CD14-positive monocyte (primary cell): ENCODE measurements around the gene PTP4A1. TPM values are rescaled to one million over a fixed set of nuclear protein-coding genes. Genes with fewer than 3 reads are reported as not detected.

ENCODE experiments used
- DNase-seq, 3 donors: peaks; one replicate each; pipeline ENCODE4 v3.0.0-alpha.2; 2011 to 2022
- H2AFZ ChIP-seq: 2 replicates; pipeline ENCODE4 v1.6.0; 2012; ENCODE audit warnings: mild to moderate bottlenecking, low read depth, low read length, inconsistent platforms; ENCODE audit not compliant: insufficient read depth, poor library complexity, severe bottlenecking
- H3K27ac ChIP-seq, 2 donors: 1 replicate in 1 of 2; 2 replicates in 1 of 2; pipeline ENCODE4 v1.5.1; 2012 to 2013; ENCODE audit warnings: low read length in 2 of 2, control low read depth in 1 of 2, inconsistent platforms in 1 of 2, low read depth in 1 of 2, mild to moderate bottlenecking in 1 of 2
- H3K27me3 ChIP-seq, 2 donors: one replicate each; pipeline versions ENCODE4 v1.6.0 to v1.6.1; 2011 to 2013; ENCODE audit warnings: low read length in 2 of 2; ENCODE audit not compliant: control insufficient read depth in 2 of 2, insufficient read depth in 2 of 2
- H3K36me3 ChIP-seq, 2 donors: replicated peaks in 1 of 2; 1 replicate in 1 of 2; 2 replicates in 1 of 2; pipeline versions ENCODE4 v1.5.1 to v1.6.1; 2012 to 2013; ENCODE audit warnings: low read length in 2 of 2, control low read depth in 1 of 2, inconsistent platforms in 1 of 2, mild to moderate bottlenecking in 1 of 2; ENCODE audit not compliant: insufficient read depth in 2 of 2, control insufficient read depth in 1 of 2
- H3K4me1 ChIP-seq, 2 donors: 1 replicate in 1 of 2; 2 replicates in 1 of 2; pipeline versions ENCODE4 v1.5.1 to v1.6.1; 2012 to 2013; ENCODE audit warnings: low read length in 2 of 2, control low read depth in 1 of 2, inconsistent platforms in 1 of 2, mild to moderate bottlenecking in 1 of 2, moderate library complexity in 1 of 2; ENCODE audit not compliant: insufficient read depth in 2 of 2, control insufficient read depth in 1 of 2
- H3K4me2 ChIP-seq: replicated peaks from 2 replicates; pipeline ENCODE3; 2012; ENCODE audit warnings: low read length, moderate library complexity, mild to moderate bottlenecking; ENCODE audit not compliant: poor library complexity, severe bottlenecking; ENCODE audit errors: extremely low read depth
- H3K4me3 ChIP-seq, 3 experiments: fragments of 200-600 bp in 1 of 3; sonication (generic) in 1 of 3; replicated peaks in 1 of 3; 1 replicate in 2 of 3; 2 replicates in 1 of 3; pipeline ENCODE4 v1.5.1; 2011 to 2013; ENCODE audit warnings: low read length in 3 of 3, mild to moderate bottlenecking in 3 of 3, control low read depth in 2 of 3, low read depth in 2 of 3, inconsistent platforms in 1 of 3, moderate library complexity in 1 of 3
- H3K79me2 ChIP-seq: 2 replicates; pipeline ENCODE4 v1.6.0; 2012; ENCODE audit warnings: mild to moderate bottlenecking, control low read depth, inconsistent platforms, low read length, moderate library complexity; ENCODE audit not compliant: insufficient read depth
- H3K9ac ChIP-seq: 2 replicates; pipeline ENCODE4 v1.6.0; 2017; ENCODE audit warnings: low read length, mild to moderate bottlenecking; ENCODE audit not compliant: insufficient read depth, poor library complexity, severe bottlenecking
- H3K9me3 ChIP-seq, 2 donors: replicated peaks in 1 of 2; 1 replicate in 1 of 2; 2 replicates in 1 of 2; pipeline versions ENCODE4 v1.5.1 to v1.6.1; 2012 to 2013; ENCODE audit warnings: low read length in 2 of 2, control low read depth in 1 of 2; ENCODE audit not compliant: control insufficient read depth in 1 of 2, insufficient read depth in 1 of 2
- H4K20me1 ChIP-seq: 2 replicates; pipeline ENCODE4 v1.6.0; 2012; ENCODE audit warnings: mild to moderate bottlenecking, low read length, control low read depth, moderate library complexity; ENCODE audit not compliant: insufficient read depth
- H3K27ac Mint-ChIP-seq, 7 donors: one replicate each; pipeline ENCODE4 v1.8.0; 2020; ENCODE audit warnings: mild to moderate bottlenecking in 7 of 7, mixed read lengths in 7 of 7, moderate library complexity in 6 of 7, inconsistent platforms in 2 of 7
- H3K27me3 Mint-ChIP-seq, 3 donors: one replicate each; pipeline ENCODE4 v1.8.0; 2021 to 2022; ENCODE audit warnings: low read depth in 3 of 3, mild to moderate bottlenecking in 3 of 3, mixed read lengths in 3 of 3, moderate library complexity in 3 of 3, inconsistent platforms in 1 of 3
- H3K36me3 Mint-ChIP-seq, 2 donors: one replicate each; pipeline ENCODE4 v1.8.0; 2020; ENCODE audit warnings: mixed read lengths in 2 of 2, inconsistent platforms in 1 of 2, mild to moderate bottlenecking in 1 of 2
- H3K4me1 Mint-ChIP-seq: one replicate; pipeline ENCODE4 v1.8.0; 2020; ENCODE audit warnings: mild to moderate bottlenecking, mixed read lengths
- H3K4me3 Mint-ChIP-seq, 2 donors: one replicate each; pipeline ENCODE4 v1.8.0; 2020; ENCODE audit warnings: mild to moderate bottlenecking in 2 of 2, mixed read lengths in 2 of 2, moderate library complexity in 1 of 2
- H3K9me3 Mint-ChIP-seq, 7 donors: one replicate each; pipeline ENCODE4 v1.8.0; 2020 to 2022; ENCODE audit warnings: mixed read lengths in 7 of 7, mild to moderate bottlenecking in 6 of 7, moderate library complexity in 6 of 7, inconsistent platforms in 2 of 7
- CTCF ChIP-seq: fragments of 200-600 bp; IDR thresholded peaks from one replicate; pipeline ENCODE4 v1.8.0; 2022; ENCODE audit warnings: antibody characterized with exemption, mild to moderate bottlenecking
- WGBS: methylation state at CpG from one replicate; pipeline ENCODE4 v1.1.5; 2013; ENCODE audit warnings: missing lambda C conversion rate; ENCODE audit not compliant: insufficient coverage; 5-methylcytosine and 5-hydroxymethylcytosine counted together
- intact Hi-C, 2 donors: fragments of 100-400 bp; cut with micrococcal nuclease; formaldehyde crosslinking; loops; one replicate each; pipeline versions ENCODE4 v1.15.0 to v1.15.1; 2023
- polyA plus RNA-seq, 3 donors: library from polyadenylated mRNA; depleted of rRNA in 1 of 3; unstranded in 2 of 3; stranded (reverse) in 1 of 3; fragments of 300-500 nt in 2 of 3; fragments of >200 nt in 1 of 3; fragmentation: Illumina TruSeq in 2 of 3; gene quantifications; 1 replicate in 2 of 3; 2 replicates in 1 of 3; pipeline ENCODE4 v1.2.3, GENCODE V29; 2012 to 2021

Gene PTP4A1
- polyA plus RNA-seq, 3 donors = 73.4 to 106 (median 96.1) TPM

DNA sequence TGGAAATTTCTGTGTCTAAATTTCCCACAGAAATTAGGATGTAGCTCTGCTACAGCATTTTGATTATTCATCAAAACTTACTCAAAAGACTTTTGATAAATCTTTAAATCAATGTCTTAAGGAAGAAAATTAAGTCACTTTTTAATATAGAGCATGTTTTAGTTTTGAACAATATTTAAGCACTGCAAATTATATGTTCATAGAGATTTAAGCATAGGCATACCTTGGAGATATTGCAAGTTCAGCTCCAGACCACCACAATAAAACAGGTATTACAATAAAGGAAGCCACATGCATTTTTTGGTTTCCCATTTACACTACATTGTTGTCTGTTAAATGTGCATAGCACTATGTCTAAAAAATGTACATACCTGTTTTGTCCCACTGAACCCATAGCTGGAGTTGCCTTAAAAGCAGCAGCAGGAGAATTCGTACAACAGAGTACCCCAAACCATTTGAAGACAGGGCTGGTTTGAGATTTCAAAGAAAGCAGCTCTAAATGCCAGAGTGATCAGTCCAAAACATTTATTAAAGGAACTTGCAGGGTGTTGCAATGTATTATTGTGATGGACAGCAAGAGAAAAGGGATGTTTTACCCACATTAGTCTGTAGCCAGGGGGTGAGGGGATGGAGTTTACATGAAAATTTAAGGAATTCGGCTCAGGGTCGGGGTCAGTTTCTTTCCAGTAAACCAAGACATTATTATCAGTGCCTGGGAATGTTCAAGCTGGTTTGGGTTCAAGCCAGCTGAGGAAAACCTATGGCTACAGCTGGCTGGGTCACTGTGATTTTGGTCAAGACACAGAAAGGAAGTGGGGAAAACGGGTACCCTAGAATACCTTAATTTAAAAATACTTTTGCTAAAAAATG is 6.3 kb upstream of the PTP4A1 start:
- H3K27ac Mint-ChIP-seq = no peak overlapping the region
- no peak for DNase-seq
- peaks cover 0 to 10% of the 10 kb centered on the region in 2 donors for H3K27me3 ChIP-seq
- H3K36me3 Mint-ChIP-seq = no peaks in the 10 kb centered on the region
- H3K4me3 ChIP-seq = no peak overlapping the region
- no peaks in the 10 kb centered on the region for H3K79me2 ChIP-seq
- H4K20me1 ChIP-seq = no peaks in the 10 kb centered on the region
- no peak for TF ChIP-seq CTCF
- no peak overlapping the region for H3K4me3 Mint-ChIP-seq
- no peaks in the 10 kb centered on the region for H3K36me3 ChIP-seq
- H3K27ac ChIP-seq = no peak overlapping the region
- H3K27me3 Mint-ChIP-seq = peaks cover 0 to 8% (median 2%) of the 10 kb centered on the region in 3 donors
- intact Hi-C loops = no loop called here
- no peaks in the 10 kb centered on the region for H3K4me1 ChIP-seq
- no peaks in the 10 kb centered on the region for H3K4me1 Mint-ChIP-seq
- H3K4me2 ChIP-seq = no peak overlapping the region
- H3K9me3 ChIP-seq = no peaks in the 10 kb centered on the region
- H3K9ac ChIP-seq = no peak overlapping the region
- no peak overlapping the region for H2AFZ ChIP-seq
- no CpG with 5 or more reads among the region's 4 CpGs for WGBS
- H3K9me3 Mint-ChIP-seq = peaks cover 0 to 5% (median 0%) of the 10 kb centered on the region in 7 donors

DNA sequence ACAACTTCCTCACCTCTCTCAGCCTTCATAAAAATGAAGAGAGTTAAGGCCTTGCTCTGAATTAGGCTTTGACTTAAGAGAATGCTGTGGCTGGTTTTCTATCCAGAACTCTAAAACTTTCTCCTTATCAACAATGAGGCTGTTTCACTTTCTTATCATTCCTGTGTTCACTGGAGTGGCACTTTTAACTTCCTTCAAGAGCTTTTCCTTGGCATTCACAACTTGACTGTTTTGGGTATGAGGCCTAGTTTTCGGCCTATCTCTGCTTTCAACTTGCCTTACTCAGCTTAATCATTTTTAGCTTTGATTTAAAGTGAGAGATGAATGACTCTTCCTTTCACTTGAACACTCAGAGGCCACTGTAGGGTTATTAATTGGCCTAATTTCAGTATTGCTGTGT is 4.3 kb upstream of the PTP4A1 start:
- Histone ChIP-seq H2AFZ (no peak overlapping the region), H3K4me2 (no peak overlapping the region), H3K9ac (no peak overlapping the region), H3K9me3 (no peaks in the 10 kb centered on the region), H3K36me3 (no peaks in the 10 kb centered on the region), H3K4me1 (peaks cover 9 to 10% of the 10 kb centered on the region in 2 donors), H3K27ac (no peak overlapping the region), H3K27me3 (peaks cover 0 to 14% of the 10 kb centered on the region in 2 donors), H3K4me3 (no peak overlapping the region), H4K20me1 (no peaks in the 10 kb centered on the region), H3K79me2 (peaks cover 6% of the 10 kb centered on the region)
- DNase-seq = no peak
- peaks cover 7% of the 10 kb centered on the region for H3K4me1 Mint-ChIP-seq
- intact Hi-C loops = no loop called here
- peaks cover 0 to 8% (median 2%) of the 10 kb centered on the region in 3 donors for H3K27me3 Mint-ChIP-seq
- no peaks in the 10 kb centered on the region for H3K36me3 Mint-ChIP-seq
- no peak overlapping the region for H3K4me3 Mint-ChIP-seq
- H3K27ac Mint-ChIP-seq = no peak overlapping the region
- no CpG with 5 or more reads among the region's 1 CpG for WGBS
- H3K9me3 Mint-ChIP-seq = peaks cover 0 to 5% (median 0%) of the 10 kb centered on the region in 7 donors
- no peak for TF ChIP-seq CTCF
